CD4-positive, alpha-beta T cell (primary cell): Measurements from ENCODE around the gene CD99. TPM values are rescaled to one million over a fixed set of nuclear protein-coding genes. Genes with fewer than 3 reads are reported as not detected.

Experiments
- ATAC-seq: fragments of 200-7000 bp; cut with Tn5 transposase; one replicate; pipeline ENCODE4 v1.10.0; 2022; ENCODE audit warnings: mild to moderate bottlenecking; ENCODE audit not compliant: poor library complexity
- CTCF ChIA-PET: fragments of 350-600 bp; sonication (Branson Sonifier 250); formaldehyde crosslinking; loops from one replicate; lab custom pipeline; 2021; ENCODE audit warnings: antibody characterized with exemption, inconsistent platforms; lab: Charles Lee
- POLR2A ChIA-PET: fragments of 350-600 bp; sonication (Branson Sonifier 250); formaldehyde crosslinking; loops from one replicate; lab custom pipeline; 2021; ENCODE audit warnings: antibody characterized with exemption, inconsistent platforms; lab: Charles Lee
- DNase-seq, 14 experiments: peaks; one replicate each; pipeline ENCODE4 v3.0.0-alpha.2; 2013 to 2020; ENCODE audit warnings: mixed read lengths in 2 of 14
- H3K27ac ChIP-seq, 2 donors: one replicate each; pipeline versions ENCODE4 v1.5.1 to v1.7.0; 2013; ENCODE audit warnings: low read length in 2 of 2, low read depth in 1 of 2, mild to moderate bottlenecking in 1 of 2
- H3K27me3 ChIP-seq, 2 experiments: 1 replicate in 1 of 2; 2 replicates in 1 of 2; pipeline versions ENCODE4 v1.6.1 to v1.7.0; 2013; ENCODE audit warnings: low read length in 2 of 2, control low read depth in 1 of 2, mild to moderate bottlenecking in 1 of 2, moderate library complexity in 1 of 2; ENCODE audit not compliant: insufficient read depth in 2 of 2, control insufficient read depth in 1 of 2
- H3K36me3 ChIP-seq: one replicate; pipeline ENCODE4 v1.6.1; 2013; ENCODE audit warnings: low read length, control low read depth; ENCODE audit not compliant: insufficient read depth
- H3K4me1 ChIP-seq: one replicate; pipeline ENCODE4 v1.6.1; 2013; ENCODE audit warnings: low read length, control low read depth; ENCODE audit not compliant: insufficient read depth
- H3K4me3 ChIP-seq: one replicate; pipeline ENCODE4 v1.5.1; 2013; ENCODE audit warnings: mild to moderate bottlenecking, low read length, moderate library complexity
- H3K9me3 ChIP-seq, 2 experiments: 1 replicate in 1 of 2; 2 replicates in 1 of 2; pipeline versions ENCODE4 v1.6.1 to v1.7.0; 2013; ENCODE audit warnings: low read length in 2 of 2, mild to moderate bottlenecking in 2 of 2, control low read depth in 1 of 2, moderate library complexity in 1 of 2; ENCODE audit not compliant: control insufficient read depth in 1 of 2, insufficient read depth in 1 of 2
- H3K27ac Mint-ChIP-seq: one replicate; pipeline ENCODE4 v1.8.0; 2020; ENCODE audit warnings: mixed read lengths
- H3K27me3 Mint-ChIP-seq: one replicate; pipeline ENCODE4 v1.8.0; 2021; ENCODE audit warnings: mixed read lengths
- H3K36me3 Mint-ChIP-seq: one replicate; pipeline ENCODE4 v1.8.0; 2021; ENCODE audit warnings: low read depth, mixed read lengths
- H3K4me1 Mint-ChIP-seq: one replicate; pipeline ENCODE4 v1.8.0; 2021; ENCODE audit warnings: low read depth, mixed read lengths
- H3K4me3 Mint-ChIP-seq: one replicate; pipeline ENCODE4 v1.8.0; 2020; ENCODE audit warnings: mild to moderate bottlenecking, mixed read lengths
- H3K9me3 Mint-ChIP-seq: one replicate; pipeline ENCODE4 v1.8.0; 2020; ENCODE audit warnings: mixed read lengths
- intact Hi-C, 2 experiments: fragments of 100-400 bp; cut with DNase I in 1 of 2; cut with micrococcal nuclease in 1 of 2; formaldehyde crosslinking; loops; one replicate each; pipeline versions ENCODE4 v1.15.1 to v1.9.0; 2023 to 2025; cut with DNase I, micrococcal nuclease
- total RNA-seq, 174 experiments: library from RNA in 2 of 174; stranded (reverse) in 2 of 174; gene quantifications; one replicate each; pipeline ENCODE4 v1.2.3 and lab custom pipeline; 2021 to 2026
- TF ChIP-seq, protein P1 (sequence below): fragments of 200-600 bp; IDR thresholded peaks from one replicate; pipeline ENCODE4 v1.8.0; 2022; ENCODE audit warnings: antibody characterized with exemption, mild to moderate bottlenecking

The CD99 gene
- total RNA-seq, 2 experiments from 2014 or later = 170 to 184 TPM

DNA sequence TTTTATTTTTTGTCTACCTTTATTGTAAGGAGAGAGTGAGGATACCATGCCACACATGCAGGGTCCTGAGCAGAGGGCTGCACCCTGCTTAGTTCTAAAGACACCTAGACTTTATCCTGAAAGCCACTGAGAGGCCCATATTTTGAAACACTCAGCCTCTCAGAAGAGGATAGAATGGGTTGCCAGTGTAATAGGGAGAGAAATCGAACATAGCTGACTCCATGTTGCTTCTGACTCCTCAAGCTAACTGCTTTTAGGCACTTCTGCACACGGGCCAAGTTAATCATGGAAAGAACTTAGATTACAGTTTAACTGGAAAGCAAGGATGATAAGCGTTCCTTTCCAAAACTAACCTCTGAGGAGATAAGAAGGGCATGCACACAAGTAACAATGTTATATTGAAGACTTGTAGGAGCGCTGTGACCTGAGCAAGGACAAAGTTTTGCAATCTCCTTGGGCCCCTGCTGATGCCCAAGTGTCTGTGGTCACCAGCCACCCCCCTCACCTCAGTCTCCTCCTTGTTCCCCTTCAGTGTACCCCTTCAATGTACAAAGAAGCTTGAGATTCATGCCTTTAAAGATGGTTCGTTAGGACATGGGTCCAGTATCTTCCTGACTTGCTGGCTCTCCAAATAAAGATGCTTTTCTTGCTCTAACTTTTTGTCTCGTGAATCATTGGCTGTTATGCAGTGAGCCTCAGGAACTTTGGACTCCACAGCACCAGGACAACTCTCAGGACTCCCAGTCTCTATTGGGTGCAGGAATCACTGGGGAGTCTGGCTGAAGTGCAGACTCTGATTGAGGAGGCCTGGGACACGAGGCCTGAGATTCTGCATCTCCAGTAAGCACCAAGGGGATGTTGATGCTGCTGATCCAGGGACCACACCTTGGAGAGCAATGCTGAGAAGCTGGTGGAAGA lies 25.4 kb upstream of the CD99 start:
- no peaks in the 10 kb centered on the region for H3K27me3 ChIP-seq
- no peak overlapping the region for H3K4me3 ChIP-seq
- H3K36me3 ChIP-seq = no peaks in the 10 kb centered on the region
- POLR2A ChIA-PET = no interaction called here
- no peaks in the 10 kb centered on the region for H3K27me3 Mint-ChIP-seq
- H3K9me3 ChIP-seq = no peaks in the 10 kb centered on the region
- no peaks in the 10 kb centered on the region for H3K4me1 ChIP-seq
- ATAC-seq (no peak), DNase-seq (no peak)
- TF ChIP-seq, protein P1, sequence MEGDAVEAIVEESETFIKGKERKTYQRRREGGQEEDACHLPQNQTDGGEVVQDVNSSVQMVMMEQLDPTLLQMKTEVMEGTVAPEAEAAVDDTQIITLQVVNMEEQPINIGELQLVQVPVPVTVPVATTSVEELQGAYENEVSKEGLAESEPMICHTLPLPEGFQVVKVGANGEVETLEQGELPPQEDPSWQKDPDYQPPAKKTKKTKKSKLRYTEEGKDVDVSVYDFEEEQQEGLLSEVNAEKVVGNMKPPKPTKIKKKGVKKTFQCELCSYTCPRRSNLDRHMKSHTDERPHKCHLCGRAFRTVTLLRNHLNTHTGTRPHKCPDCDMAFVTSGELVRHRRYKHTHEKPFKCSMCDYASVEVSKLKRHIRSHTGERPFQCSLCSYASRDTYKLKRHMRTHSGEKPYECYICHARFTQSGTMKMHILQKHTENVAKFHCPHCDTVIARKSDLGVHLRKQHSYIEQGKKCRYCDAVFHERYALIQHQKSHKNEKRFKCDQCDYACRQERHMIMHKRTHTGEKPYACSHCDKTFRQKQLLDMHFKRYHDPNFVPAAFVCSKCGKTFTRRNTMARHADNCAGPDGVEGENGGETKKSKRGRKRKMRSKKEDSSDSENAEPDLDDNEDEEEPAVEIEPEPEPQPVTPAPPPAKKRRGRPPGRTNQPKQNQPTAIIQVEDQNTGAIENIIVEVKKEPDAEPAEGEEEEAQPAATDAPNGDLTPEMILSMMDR = no peak
- no peaks in the 10 kb centered on the region for H3K9me3 Mint-ChIP-seq
- no peaks in the 10 kb centered on the region for H3K4me1 Mint-ChIP-seq
- H3K4me3 Mint-ChIP-seq = no peak overlapping the region
- CTCF ChIA-PET = no interaction called here
- intact Hi-C loops = no loop called here
- no peak overlapping the region for H3K27ac Mint-ChIP-seq
- no peak overlapping the region for H3K27ac ChIP-seq
- H3K36me3 Mint-ChIP-seq = no peaks in the 10 kb centered on the region

DNA sequence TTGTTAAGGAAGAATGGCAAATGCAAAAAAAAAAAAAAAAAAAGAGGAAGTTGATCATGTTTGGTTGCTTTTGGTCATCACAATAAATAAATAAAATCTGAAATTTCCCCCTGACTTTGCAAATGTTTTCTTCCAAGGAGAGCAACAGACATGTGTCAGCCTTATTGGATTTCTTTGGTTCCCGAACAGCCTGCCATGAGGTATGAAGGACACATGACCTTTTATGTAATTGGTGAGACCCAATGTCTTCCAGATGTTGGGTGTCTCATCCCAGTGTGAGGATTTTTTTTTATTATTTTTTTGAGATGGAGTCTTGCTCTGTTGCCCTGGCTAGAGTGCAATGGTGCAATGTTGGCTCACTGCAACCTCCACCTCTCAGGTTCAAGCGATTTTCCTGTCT lies 24.6 kb upstream of the CD99 start:
- no peaks in the 10 kb centered on the region for H3K9me3 ChIP-seq
- no peaks in the 10 kb centered on the region for H3K4me1 ChIP-seq
- POLR2A ChIA-PET = no interaction called here
- H3K36me3 ChIP-seq = no peaks in the 10 kb centered on the region
- ATAC-seq = no peak
- H3K9me3 Mint-ChIP-seq = no peaks in the 10 kb centered on the region
- TF ChIP-seq, protein P1 = no peak
- H3K27ac ChIP-seq = no peak overlapping the region
- intact Hi-C loops = no loop called here
- H3K27me3 Mint-ChIP-seq = no peaks in the 10 kb centered on the region
- CTCF ChIA-PET = no interaction called here
- H3K4me3 ChIP-seq = no peak overlapping the region
- H3K4me3 Mint-ChIP-seq = no peak overlapping the region
- no peaks in the 10 kb centered on the region for H3K36me3 Mint-ChIP-seq
- no peak overlapping the region for H3K27ac Mint-ChIP-seq
- H3K27me3 ChIP-seq = no peaks in the 10 kb centered on the region
- DNase-seq = no peak
- H3K4me1 Mint-ChIP-seq = no peaks in the 10 kb centered on the region

DNA sequence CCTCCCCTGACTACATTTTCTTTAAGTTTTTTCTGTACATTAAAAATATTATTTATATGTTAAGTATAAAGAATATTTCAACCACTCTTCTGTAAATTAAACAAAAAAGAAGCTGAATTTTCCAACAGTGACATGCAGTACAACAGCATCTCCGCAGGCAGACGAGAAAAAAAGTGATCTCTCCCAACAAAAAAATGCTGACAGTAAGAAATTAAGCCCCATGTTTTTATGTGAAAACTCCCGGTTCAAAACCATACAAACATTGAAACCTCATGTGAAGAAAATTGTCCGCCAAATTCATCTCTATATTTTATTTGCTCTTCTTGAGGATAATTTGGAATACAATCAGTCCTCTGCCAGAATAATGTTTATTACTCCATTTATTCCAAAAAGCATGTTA lies 20.1 kb upstream of the CD99 start:
- Mint-ChIP-seq H3K27me3 (no peaks in the 10 kb centered on the region), H3K9me3 (no peaks in the 10 kb centered on the region), H3K4me3 (no peak overlapping the region), H3K36me3 (no peaks in the 10 kb centered on the region), H3K27ac (no peak overlapping the region), H3K4me1 (no peaks in the 10 kb centered on the region)
- TF ChIP-seq, protein P1 = no peak
- POLR2A ChIA-PET = no interaction called here
- no peak for ATAC-seq
- CTCF ChIA-PET = no interaction called here
- Histone ChIP-seq H3K9me3 (peaks cover 0 to 3% of the 10 kb centered on the region in 2 experiments), H3K27me3 (no peaks in the 10 kb centered on the region), H3K4me3 (no peak overlapping the region), H3K4me1 (no peaks in the 10 kb centered on the region), H3K27ac (no peak overlapping the region), H3K36me3 (no peaks in the 10 kb centered on the region)
- intact Hi-C loops = no loop called here
- no peak for DNase-seq
